ENCODE measurements around the gene CRIP2. TPM values are rescaled to one million over a fixed set of nuclear protein-coding genes. Genes with fewer than 3 reads are reported as not detected.

The CRIP2 gene
- total and polyA plus RNA-seq, 2 of the 13 experiments (the other 11 are each of a cell fraction or from before 2014, with no cell fraction given): 31.6 to 37.9 TPM

DNA sequence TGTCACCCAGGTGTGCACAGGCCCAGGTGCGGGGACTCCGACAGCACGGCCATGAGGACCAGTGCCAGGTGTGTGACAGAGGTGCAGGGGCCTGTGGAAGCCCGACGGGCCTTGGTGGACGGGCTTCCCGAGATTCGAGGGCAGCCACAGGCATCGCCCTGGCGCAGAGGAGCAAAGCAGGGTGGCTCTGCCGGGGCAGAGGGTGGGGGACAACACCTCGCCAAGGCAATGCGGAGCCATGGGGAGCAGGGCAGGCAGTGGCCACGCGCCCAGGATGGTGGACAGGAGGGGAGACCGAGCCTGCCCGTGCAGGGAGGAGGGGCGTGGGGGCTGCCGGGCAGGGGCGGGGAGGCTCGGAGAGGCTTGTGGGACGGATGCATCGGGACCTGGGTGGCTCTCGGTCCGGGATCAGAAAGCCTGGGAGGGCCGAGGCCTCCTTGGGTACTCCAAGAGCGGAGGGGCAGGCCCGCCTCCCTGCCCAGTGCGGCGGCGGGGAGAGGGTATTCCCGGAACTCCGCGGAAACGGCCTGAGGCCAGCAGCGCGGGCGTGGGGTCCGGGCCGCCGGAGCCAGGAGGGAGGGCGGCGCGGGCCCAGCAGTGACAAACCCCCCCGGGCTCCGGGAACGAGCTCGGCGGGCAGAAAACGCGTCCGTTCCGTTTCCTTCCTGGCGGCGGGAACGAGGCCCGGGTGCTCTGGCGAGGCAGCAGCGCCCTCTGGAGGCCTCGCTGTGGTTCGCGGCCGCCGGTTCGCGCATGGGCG, 53.4 kb downstream of the CRIP2 start (continued):
- peak; percentile 60; the same call in 1 of the 2 replicates for TF ChIP-seq CBFB (CRISPR knock-in tag; IDR thresholded peaks at IDR 0.05)
- TF ChIP-seq, protein P1, sequence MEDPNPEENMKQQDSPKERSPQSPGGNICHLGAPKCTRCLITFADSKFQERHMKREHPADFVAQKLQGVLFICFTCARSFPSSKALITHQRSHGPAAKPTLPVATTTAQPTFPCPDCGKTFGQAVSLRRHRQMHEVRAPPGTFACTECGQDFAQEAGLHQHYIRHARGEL (CRISPR knock-in tag; IDR thresholded peaks at IDR 0.05): no peak
- TF ChIP-seq, protein P2, sequence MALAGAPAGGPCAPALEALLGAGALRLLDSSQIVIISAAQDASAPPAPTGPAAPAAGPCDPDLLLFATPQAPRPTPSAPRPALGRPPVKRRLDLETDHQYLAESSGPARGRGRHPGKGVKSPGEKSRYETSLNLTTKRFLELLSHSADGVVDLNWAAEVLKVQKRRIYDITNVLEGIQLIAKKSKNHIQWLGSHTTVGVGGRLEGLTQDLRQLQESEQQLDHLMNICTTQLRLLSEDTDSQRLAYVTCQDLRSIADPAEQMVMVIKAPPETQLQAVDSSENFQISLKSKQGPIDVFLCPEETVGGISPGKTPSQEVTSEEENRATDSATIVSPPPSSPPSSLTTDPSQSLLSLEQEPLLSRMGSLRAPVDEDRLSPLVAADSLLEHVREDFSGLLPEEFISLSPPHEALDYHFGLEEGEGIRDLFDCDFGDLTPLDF (CRISPR knock-in tag; IDR thresholded peaks at IDR 0.05): peak; percentile 62; the same call in 1 of the 2 replicates
- no peak for TF ChIP-seq ZNF367 (CRISPR knock-in tag; IDR thresholded peaks at IDR 0.05; ENCODE audit: borderline replicate concordance)
- TF ChIP-seq SP2 (CRISPR knock-in tag; IDR thresholded peaks at IDR 0.05): peak; percentile 39; the same call in 1 of the 2 replicates
- no peak for TF ChIP-seq NCOA5 (CRISPR knock-in tag; IDR thresholded peaks at IDR 0.05)
- TF ChIP-seq GZF1 (CRISPR knock-in tag; IDR thresholded peaks at IDR 0.05): no peak
- peak; percentile 85 for TF ChIP-seq ZBTB14 (CRISPR knock-in tag; IDR thresholded peaks at IDR 0.05)
- TF ChIP-seq, protein P3, sequence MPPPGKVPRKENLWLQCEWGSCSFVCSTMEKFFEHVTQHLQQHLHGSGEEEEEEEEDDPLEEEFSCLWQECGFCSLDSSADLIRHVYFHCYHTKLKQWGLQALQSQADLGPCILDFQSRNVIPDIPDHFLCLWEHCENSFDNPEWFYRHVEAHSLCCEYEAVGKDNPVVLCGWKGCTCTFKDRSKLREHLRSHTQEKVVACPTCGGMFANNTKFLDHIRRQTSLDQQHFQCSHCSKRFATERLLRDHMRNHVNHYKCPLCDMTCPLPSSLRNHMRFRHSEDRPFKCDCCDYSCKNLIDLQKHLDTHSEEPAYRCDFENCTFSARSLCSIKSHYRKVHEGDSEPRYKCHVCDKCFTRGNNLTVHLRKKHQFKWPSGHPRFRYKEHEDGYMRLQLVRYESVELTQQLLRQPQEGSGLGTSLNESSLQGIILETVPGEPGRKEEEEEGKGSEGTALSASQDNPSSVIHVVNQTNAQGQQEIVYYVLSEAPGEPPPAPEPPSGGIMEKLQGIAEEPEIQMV (CRISPR knock-in tag; IDR thresholded peaks at IDR 0.05; ENCODE audit: low read depth): no peak
- no peak for TF ChIP-seq RBAK (CRISPR knock-in tag; IDR thresholded peaks at IDR 0.05)
- 0 out of 2 replicates have a peak, but pooled peaks have one; percentile 26 for TF ChIP-seq ZNF589 (CRISPR knock-in tag; conservative IDR thresholded peaks at IDR 0.05)
- TF ChIP-seq ASH2L (IDR thresholded peaks at IDR 0.05; ENCODE audit: insufficient read length, low read depth, low read length): peak; percentile 46
- TF ChIP-seq ZNF232 (CRISPR knock-in tag; IDR thresholded peaks at IDR 0.05; ENCODE audit: borderline replicate concordance): no peak
- no peak for TF ChIP-seq ZNF136 (CRISPR knock-in tag; IDR thresholded peaks at IDR 0.05; ENCODE audit: low read depth)
- TF ChIP-seq GATAD1 (CRISPR knock-in tag; IDR thresholded peaks at IDR 0.05): peak; percentile 65; the same call in 1 of the 2 replicates
- 0 out of 2 replicates have a peak, but pooled peaks have one; percentile 12 for TF ChIP-seq SIX4 (CRISPR knock-in tag; IDR thresholded peaks at IDR 0.05)
- TF ChIP-seq ISL2 (CRISPR knock-in tag; IDR thresholded peaks at IDR 0.05): 0 out of 2 replicates have a peak, but pooled peaks have one; percentile 44
- peak; percentile 79; the same call in 1 of the 2 replicates for TF ChIP-seq MYC (CRISPR knock-in tag; IDR thresholded peaks at IDR 0.05; ENCODE audit: borderline replicate concordance)
- no peak for TF ChIP-seq HMG20B (CRISPR knock-in tag; conservative IDR thresholded peaks at IDR 0.05)
- TF ChIP-seq ZNF331 (CRISPR knock-in tag; IDR thresholded peaks at IDR 0.05): peak; percentile 50; the same call in 1 of the 2 replicates
- no peak for TF ChIP-seq KLF11 (CRISPR knock-in tag; IDR thresholded peaks at IDR 0.05)
- TF ChIP-seq CAMTA2 (CRISPR knock-in tag; IDR thresholded peaks at IDR 0.05; ENCODE audit: borderline replicate concordance): no peak
- TF ChIP-seq SALL1 (CRISPR knock-in tag; IDR thresholded peaks at IDR 0.05): peak; percentile 72
- TF ChIP-seq ZNF773 (CRISPR knock-in tag; IDR thresholded peaks at IDR 0.05; ENCODE audit: borderline replicate concordance): peak; percentile 48; the same call in 1 of the 2 replicates
- no peak for TF ChIP-seq SNAI1 (CRISPR knock-in tag; IDR thresholded peaks at IDR 0.05; ENCODE audit: borderline replicate concordance)
- TF ChIP-seq NFIB (CRISPR knock-in tag; IDR thresholded peaks at IDR 0.05; ENCODE audit: borderline replicate concordance): no peak

Measured in HepG2 (cell line).